ENCODE results near the gene GPR107.

GPR107 gene

GRCh38 chr9:130150779-130151382 lies 97.2 kb downstream of the GPR107 start:
- no peaks in the 10 kb centered on the region for H3K9me3 ChIP-seq (ENCODE audit: insufficient read depth, low read length)
- H3K9ac ChIP-seq (ENCODE audit: insufficient read length, low read depth): no peak overlapping the region

GRCh38 chr9:130154816-130155215 lies 101.1 kb downstream of the GPR107 start:
- TF ChIP-seq YY1 (IDR thresholded peaks at IDR 0.05; ENCODE audit: insufficient read depth, insufficient read length) (no peak), ZNF274 (IDR thresholded peaks at IDR 0.05; ENCODE audit: low read depth, low read length) (no peak), SUZ12 (IDR thresholded peaks at IDR 0.05; ENCODE audit: extremely low read depth, insufficient read depth, insufficient read length) (no peak)
- Histone ChIP-seq H3K27me3 (ENCODE audit: insufficient read depth, insufficient read length) (no peaks in the 10 kb centered on the region), H3K4me3 (ENCODE audit: insufficient read length, low read depth) (no peak overlapping the region), H3K9ac (ENCODE audit: insufficient read length, low read depth) (no peak overlapping the region), H3K36me3 (ENCODE audit: insufficient read depth, insufficient read length, low read length) (no peaks in the 10 kb centered on the region), H3K9me3 (ENCODE audit: insufficient read depth, low read length) (no peaks in the 10 kb centered on the region), H3K4me1 (ENCODE audit: insufficient read depth, insufficient read length) (peaks cover 16% of the 10 kb centered on the region)
- DNase-seq (ENCODE audit: low read depth, low spot score): no peak

More at GRCh38 chr9:130150779-130151382, 97.2 kb downstream of the GPR107 start:
- H3K36me3 ChIP-seq (ENCODE audit: insufficient read depth, insufficient read length, low read length): no peaks in the 10 kb centered on the region
- peaks cover 3% of the 10 kb centered on the region for H3K4me1 ChIP-seq (ENCODE audit: insufficient read depth, insufficient read length)
- H3K4me3 ChIP-seq (ENCODE audit: insufficient read length, low read depth): no peak overlapping the region
- no peaks in the 10 kb centered on the region for H3K27me3 ChIP-seq (ENCODE audit: insufficient read depth, insufficient read length)
- no peak for DNase-seq (ENCODE audit: low read depth, low spot score)
- TF ChIP-seq YY1 (IDR thresholded peaks at IDR 0.05; ENCODE audit: insufficient read depth, insufficient read length) (no peak), ZNF274 (IDR thresholded peaks at IDR 0.05; ENCODE audit: low read depth, low read length) (no peak), SUZ12 (IDR thresholded peaks at IDR 0.05; ENCODE audit: extremely low read depth, insufficient read depth, insufficient read length) (no peak)

- no peaks in the 10 kb centered on the region for H3K36me3 ChIP-seq (ENCODE audit: insufficient read depth, insufficient read length, low read length)
- no peaks in the 10 kb centered on the region for H3K9me3 ChIP-seq (ENCODE audit: insufficient read depth, low read length)
- no peaks in the 10 kb centered on the region for H3K27me3 ChIP-seq (ENCODE audit: insufficient read depth, insufficient read length)
- no peak for DNase-seq (ENCODE audit: low read depth, low spot score)
- H3K9ac ChIP-seq (ENCODE audit: insufficient read length, low read depth): no peak overlapping the region
- TF ChIP-seq SUZ12 (IDR thresholded peaks at IDR 0.05; ENCODE audit: extremely low read depth, insufficient read depth, insufficient read length) (no peak), YY1 (IDR thresholded peaks at IDR 0.05; ENCODE audit: insufficient read depth, insufficient read length) (no peak), ZNF274 (IDR thresholded peaks at IDR 0.05; ENCODE audit: low read depth, low read length) (no peak)
- H3K4me1 ChIP-seq (ENCODE audit: insufficient read depth, insufficient read length): peaks cover 18% of the 10 kb centered on the region
- H3K4me3 ChIP-seq (ENCODE audit: insufficient read length, low read depth): no peak overlapping the region
Observed at GRCh38 chr9:130155647-130156046, 101.9 kb downstream of the GPR107 start.

- Histone ChIP-seq H3K4me3 (ENCODE audit: insufficient read length, low read depth) (no peak overlapping the region), H3K27me3 (ENCODE audit: insufficient read depth, insufficient read length) (no peaks in the 10 kb centered on the region), H3K9me3 (ENCODE audit: insufficient read depth, low read length) (no peaks in the 10 kb centered on the region), H3K9ac (ENCODE audit: insufficient read length, low read depth) (no peak overlapping the region), H3K4me1 (ENCODE audit: insufficient read depth, insufficient read length) (peaks cover 18% of the 10 kb centered on the region), H3K36me3 (ENCODE audit: insufficient read depth, insufficient read length, low read length) (no peaks in the 10 kb centered on the region)
- TF ChIP-seq ZNF274 (IDR thresholded peaks at IDR 0.05; ENCODE audit: low read depth, low read length) (no peak), SUZ12 (IDR thresholded peaks at IDR 0.05; ENCODE audit: extremely low read depth, insufficient read depth, insufficient read length) (no peak), YY1 (IDR thresholded peaks at IDR 0.05; ENCODE audit: insufficient read depth, insufficient read length) (no peak)
- no peak for DNase-seq (ENCODE audit: low read depth, low spot score)
Observed at GRCh38 chr9:130156672-130157071, 103.0 kb downstream of the GPR107 start.

- no peak for TF ChIP-seq SUZ12 (IDR thresholded peaks at IDR 0.05; ENCODE audit: extremely low read depth, insufficient read depth, insufficient read length)
- TF ChIP-seq ZNF274 (IDR thresholded peaks at IDR 0.05; ENCODE audit: low read depth, low read length): no peak
- TF ChIP-seq YY1 (IDR thresholded peaks at IDR 0.05; ENCODE audit: insufficient read depth, insufficient read length): no peak
- H3K4me1 ChIP-seq (ENCODE audit: insufficient read depth, insufficient read length): peaks cover 16% of the 10 kb centered on the region
- no peak for DNase-seq (ENCODE audit: low read depth, low spot score)
- H3K9ac ChIP-seq (ENCODE audit: insufficient read length, low read depth): no peak overlapping the region
- H3K4me3 ChIP-seq (ENCODE audit: insufficient read length, low read depth): no peak overlapping the region
- no peaks in the 10 kb centered on the region for H3K27me3 ChIP-seq (ENCODE audit: insufficient read depth, insufficient read length)
- H3K9me3 ChIP-seq (ENCODE audit: insufficient read depth, low read length): no peaks in the 10 kb centered on the region
- H3K36me3 ChIP-seq (ENCODE audit: insufficient read depth, insufficient read length, low read length): no peaks in the 10 kb centered on the region
Observed at GRCh38 chr9:130157079-130157478, 103.4 kb downstream of the GPR107 start.

GRCh38 chr9:130158001-130158400 lies 104.3 kb downstream of the GPR107 start:
- peaks cover 15% of the 10 kb centered on the region for H3K4me1 ChIP-seq (ENCODE audit: insufficient read depth, insufficient read length)

GRCh38 chr9:130159057-130159456 lies 105.4 kb downstream of the GPR107 start:
- Histone ChIP-seq H3K36me3 (ENCODE audit: insufficient read depth, insufficient read length, low read length) (no peaks in the 10 kb centered on the region), H3K4me1 (ENCODE audit: insufficient read depth, insufficient read length) (peaks cover 15% of the 10 kb centered on the region), H3K27me3 (ENCODE audit: insufficient read depth, insufficient read length) (no peaks in the 10 kb centered on the region), H3K9ac (ENCODE audit: insufficient read length, low read depth) (no peak overlapping the region), H3K4me3 (ENCODE audit: insufficient read length, low read depth) (no peak overlapping the region), H3K9me3 (ENCODE audit: insufficient read depth, low read length) (no peaks in the 10 kb centered on the region)
- TF ChIP-seq ZNF274 (IDR thresholded peaks at IDR 0.05; ENCODE audit: low read depth, low read length) (no peak), YY1 (IDR thresholded peaks at IDR 0.05; ENCODE audit: insufficient read depth, insufficient read length) (no peak), SUZ12 (IDR thresholded peaks at IDR 0.05; ENCODE audit: extremely low read depth, insufficient read depth, insufficient read length) (no peak)
- DNase-seq (ENCODE audit: low read depth, low spot score): no peak

More at GRCh38 chr9:130158001-130158400, 104.3 kb downstream of the GPR107 start:
- no peaks in the 10 kb centered on the region for H3K27me3 ChIP-seq (ENCODE audit: insufficient read depth, insufficient read length)
- no peaks in the 10 kb centered on the region for H3K9me3 ChIP-seq (ENCODE audit: insufficient read depth, low read length)
- no peak overlapping the region for H3K9ac ChIP-seq (ENCODE audit: insufficient read length, low read depth)
- H3K4me3 ChIP-seq (ENCODE audit: insufficient read length, low read depth): no peak overlapping the region
- DNase-seq (ENCODE audit: low read depth, low spot score): no peak
- TF ChIP-seq SUZ12 (IDR thresholded peaks at IDR 0.05; ENCODE audit: extremely low read depth, insufficient read depth, insufficient read length) (no peak), YY1 (IDR thresholded peaks at IDR 0.05; ENCODE audit: insufficient read depth, insufficient read length) (no peak), ZNF274 (IDR thresholded peaks at IDR 0.05; ENCODE audit: low read depth, low read length) (no peak)
- H3K36me3 ChIP-seq (ENCODE audit: insufficient read depth, insufficient read length, low read length): no peaks in the 10 kb centered on the region

Measured in NT2/D1 (cell line).